ENCODE data around the gene APLP2.
"Not testable (repeated sequence)": the region's sequence is repeated elsewhere in the genome, so short reads cannot be mapped to it uniquely, and the experiment has no call there.

The APLP2 gene

GRCh38 chr11:130062026-130062425 is 7.7 kb upstream of the APLP2 start:
- no peak for DNase-seq

- no peak for DNase-seq
These were observed 6.2 kb upstream of the APLP2 start for GRCh38 chr11:130063451-130063850.

- no peak for DNase-seq
These were observed 5.1 kb upstream of the APLP2 start for GRCh38 chr11:130064596-130064995.

GRCh38 chr11:130066338-130066737 is 3.4 kb upstream of the APLP2 start:
- DNase-seq: no peak

- peak; percentile 78 for DNase-seq
These were observed 1.1 kb upstream of the APLP2 start for GRCh38 chr11:130068546-130068985.

- peak; percentile 91 for DNase-seq
These were observed 572 bp upstream of the APLP2 start for GRCh38 chr11:130068986-130069658.

- DNase-seq: peak; percentile 33
These were observed 583 bp downstream of the APLP2 start for GRCh38 chr11:130070109-130070845.

GRCh38 chr11:130070846-130071200 is 1.1 kb downstream of the APLP2 start:
- DNase-seq: peak; percentile 42

GRCh38 chr11:130071211-130071712 is 1.6 kb downstream of the APLP2 start:
- DNase-seq: no peak

GRCh38 chr11:130074736-130075135 is 5.0 kb downstream of the APLP2 start:
- no peak for DNase-seq

GRCh38 chr11:130076778-130077481 is 7.2 kb downstream of the APLP2 start:
- no peak for DNase-seq

GRCh38 chr11:130077671-130078070 is 8.0 kb downstream of the APLP2 start:
- DNase-seq: no peak

- DNase-seq: no peak
These were observed 8.4 kb downstream of the APLP2 start for GRCh38 chr11:130078080-130078479.

- no peak for DNase-seq
These were observed 16.1 kb downstream of the APLP2 start for GRCh38 chr11:130085671-130086290.

GRCh38 chr11:130086669-130087068 is 17.0 kb downstream of the APLP2 start:
- no peak for DNase-seq

GRCh38 chr11:130087294-130087926 is 17.7 kb downstream of the APLP2 start:
- no peak for DNase-seq

- DNase-seq: no peak
These were observed 18.5 kb downstream of the APLP2 start for GRCh38 chr11:130088217-130088616.

- no peak for DNase-seq
These were observed 19.4 kb downstream of the APLP2 start for GRCh38 chr11:130088919-130089673.

- DNase-seq: no peak
These were observed 20.0 kb downstream of the APLP2 start for GRCh38 chr11:130089674-130090073.

GRCh38 chr11:130090517-130090916 is 20.8 kb downstream of the APLP2 start:
- DNase-seq: not testable (repeated sequence)

GRCh38 chr11:130091169-130091568 is 21.5 kb downstream of the APLP2 start:
- not testable (repeated sequence) for DNase-seq

GRCh38 chr11:130092661-130093060 is 23.0 kb downstream of the APLP2 start:
- no peak for DNase-seq
